GM18526 (cell line): ENCODE measurements around the gene MTX3.

Experiments
- POLR2A ChIP-seq: IDR thresholded peaks from 3 replicates; pipeline ENCODE4 v1.6.1; 2011; ENCODE audit not compliant: insufficient read length; ENCODE audit errors: extremely low read depth

MTX3 gene

GRCh38 chr5:79929095-79929494 is 62.0 kb downstream of the MTX3 start:
- no peak for TF ChIP-seq POLR2A
